ENCODE results near the gene MEGF6. TPM values are rescaled to one million over a fixed set of nuclear protein-coding genes. Genes with fewer than 3 reads are reported as not detected.

MEGF6 gene
- total and polyA plus RNA-seq, 12 donors = 0.15 to 29.2 (median 8.2) TPM

- TF ChIP-seq CTCF (IDR thresholded peaks at IDR 0.05) (no peak), POLR2A (IDR thresholded peaks at IDR 0.05) (no peak)
- H3K4me3 ChIP-seq = no peak overlapping the region
- H3K36me3 ChIP-seq (replicated peaks in 1 of 2) = no peaks in the 10 kb centered on the region
- 75 to 100% (median 76%) methylated on average over 1 to 16 of the region's 16 CpGs for whole genome bisulfite sequencing, 4 donors
- intact Hi-C loops (cut with DNase I) = no loop called here
- H3K4me1 ChIP-seq (replicated peaks in 1 of 2) = peaks cover 0 to 4% of the 10 kb centered on the region in 2 donors
- H3K27ac ChIP-seq = peak overlapping the region in 1 of 5 donors; percentile 65
- no peaks in the 10 kb centered on the region for H3K9me3 ChIP-seq (replicated peaks in 1 of 3)
- no peaks in the 10 kb centered on the region for H3K27me3 ChIP-seq
- no peak for DNase-seq
Observed at GRCh38 chr1:3541465-3541864, 69.8 kb downstream of the MEGF6 start.

- Histone ChIP-seq H3K4me3 (no peak overlapping the region), H3K36me3 (replicated peaks in 1 of 2) (no peaks in the 10 kb centered on the region), H3K27ac (peak overlapping the region in 1 of 5 donors; percentile 65), H3K9me3 (replicated peaks in 1 of 3) (no peaks in the 10 kb centered on the region), H3K4me1 (replicated peaks in 1 of 2) (peaks cover 0 to 4% of the 10 kb centered on the region in 2 donors), H3K27me3 (no peaks in the 10 kb centered on the region)
- 95 to 100% (median 95%) methylated on average over 2 to 13 of the region's 13 CpGs for WGBS, 4 donors
- DNase-seq = no peak
- TF ChIP-seq CTCF (IDR thresholded peaks at IDR 0.05) (no peak), POLR2A (IDR thresholded peaks at IDR 0.05) (no peak)
- intact Hi-C loops (cut with DNase I) = no loop called here
Observed at GRCh38 chr1:3540876-3541275, 70.4 kb downstream of the MEGF6 start.

DNA sequence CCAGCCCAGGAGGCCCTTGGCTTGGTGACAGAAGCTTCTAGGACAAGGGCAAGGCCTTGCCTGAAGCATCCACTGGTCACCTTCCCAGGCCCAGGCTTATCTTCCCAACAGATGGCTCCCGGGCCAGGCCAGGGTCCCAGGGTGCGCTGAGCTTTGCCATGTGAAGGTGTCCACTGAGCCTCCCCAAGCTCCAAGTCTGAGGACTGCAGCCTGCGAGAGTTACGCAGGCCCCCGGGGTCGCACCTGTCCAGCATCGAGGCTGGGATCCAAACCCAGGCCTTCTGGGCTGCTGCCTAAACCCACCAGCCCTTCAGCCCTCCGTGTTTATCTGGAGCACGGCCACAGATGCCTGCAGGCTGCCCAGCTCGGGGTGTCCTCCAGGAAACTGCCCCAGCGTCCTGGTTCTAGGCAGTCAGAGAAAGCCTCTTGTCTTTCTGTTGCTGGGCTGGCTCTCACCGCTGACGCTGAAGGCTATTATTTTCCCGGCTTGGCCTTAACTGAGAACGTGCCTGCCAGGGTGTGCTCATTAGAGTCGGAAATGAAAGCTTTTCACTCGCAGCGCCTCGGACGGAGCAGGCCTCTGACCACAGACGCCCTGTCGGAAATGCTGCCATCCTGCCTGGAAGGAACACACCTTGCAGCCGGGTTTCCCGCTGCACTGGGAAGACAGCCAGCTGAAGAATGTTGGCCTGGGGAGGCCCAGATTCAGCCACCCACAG is 71.4 kb downstream of the MEGF6 start:
- 33 to 76% (median 66%) methylated on average over 13 to 24 of the region's 24 CpGs for WGBS, 4 donors
- Histone ChIP-seq H3K27ac (peak overlapping the region in 2 of 5 donors; percentile 30 to 65), H3K4me3 (no peak overlapping the region), H3K4me1 (replicated peaks in 1 of 2) (peaks cover 0 to 4% of the 10 kb centered on the region in 2 donors), H3K27me3 (no peaks in the 10 kb centered on the region), H3K36me3 (replicated peaks in 1 of 2) (no peaks in the 10 kb centered on the region), H3K9me3 (replicated peaks in 1 of 3) (no peaks in the 10 kb centered on the region)
- peak in 2 of 7 donors; percentile 50 to 62 for DNase-seq
- intact Hi-C loops (cut with DNase I) = no loop called here
- no peak for TF ChIP-seq CTCF (IDR thresholded peaks at IDR 0.05)
- TF ChIP-seq POLR2A (IDR thresholded peaks at IDR 0.05) = no peak

DNA sequence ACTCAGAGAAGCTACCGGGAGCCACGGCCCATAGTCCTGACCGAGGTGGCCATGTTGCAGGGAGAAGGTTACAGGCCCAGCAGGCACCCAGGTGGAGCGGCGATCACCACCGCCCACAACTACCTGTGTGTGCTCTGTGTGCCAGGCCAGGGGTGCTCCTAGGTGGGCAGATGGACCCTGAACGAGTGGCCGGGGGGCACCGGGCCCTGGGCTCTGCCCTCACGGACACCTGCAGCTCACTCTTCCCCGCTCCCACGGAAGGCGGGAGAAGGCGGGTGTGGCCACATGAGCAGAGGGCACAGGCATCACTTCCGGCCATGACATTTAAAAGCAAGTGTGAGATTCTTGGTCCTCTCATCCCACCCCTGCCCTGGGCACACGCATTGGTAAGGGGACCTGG is 73.9 kb downstream of the MEGF6 start:
- intact Hi-C loops (cut with DNase I) = no loop called here
- Histone ChIP-seq H3K27ac (no peak overlapping the region), H3K9me3 (replicated peaks in 1 of 3) (no peaks in the 10 kb centered on the region), H3K4me1 (replicated peaks in 1 of 2) (peaks cover 0 to under 1% of the 10 kb centered on the region in 2 donors), H3K36me3 (replicated peaks in 1 of 2) (no peaks in the 10 kb centered on the region), H3K27me3 (no peaks in the 10 kb centered on the region), H3K4me3 (no peak overlapping the region)
- TF ChIP-seq CTCF (IDR thresholded peaks at IDR 0.05) = no peak
- no peak for TF ChIP-seq POLR2A (IDR thresholded peaks at IDR 0.05)
- DNase-seq = no peak
- 83 to 87% (median 84%) methylated on average over 12 to 16 of the region's 16 CpGs for WGBS, 4 donors

Data from adrenal gland (tissue), 12 donors.